ENCODE results near the gene CEP63.

GRCh38 chr3:134600206-134600605 is 114.3 kb downstream of the CEP63 start:
- TF ChIP-seq EZH2 (IDR thresholded peaks at IDR 0.05; ENCODE audit: low read depth, unreplicated experiment), result no peak
- TF ChIP-seq, protein P1, sequence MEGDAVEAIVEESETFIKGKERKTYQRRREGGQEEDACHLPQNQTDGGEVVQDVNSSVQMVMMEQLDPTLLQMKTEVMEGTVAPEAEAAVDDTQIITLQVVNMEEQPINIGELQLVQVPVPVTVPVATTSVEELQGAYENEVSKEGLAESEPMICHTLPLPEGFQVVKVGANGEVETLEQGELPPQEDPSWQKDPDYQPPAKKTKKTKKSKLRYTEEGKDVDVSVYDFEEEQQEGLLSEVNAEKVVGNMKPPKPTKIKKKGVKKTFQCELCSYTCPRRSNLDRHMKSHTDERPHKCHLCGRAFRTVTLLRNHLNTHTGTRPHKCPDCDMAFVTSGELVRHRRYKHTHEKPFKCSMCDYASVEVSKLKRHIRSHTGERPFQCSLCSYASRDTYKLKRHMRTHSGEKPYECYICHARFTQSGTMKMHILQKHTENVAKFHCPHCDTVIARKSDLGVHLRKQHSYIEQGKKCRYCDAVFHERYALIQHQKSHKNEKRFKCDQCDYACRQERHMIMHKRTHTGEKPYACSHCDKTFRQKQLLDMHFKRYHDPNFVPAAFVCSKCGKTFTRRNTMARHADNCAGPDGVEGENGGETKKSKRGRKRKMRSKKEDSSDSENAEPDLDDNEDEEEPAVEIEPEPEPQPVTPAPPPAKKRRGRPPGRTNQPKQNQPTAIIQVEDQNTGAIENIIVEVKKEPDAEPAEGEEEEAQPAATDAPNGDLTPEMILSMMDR (conservative IDR thresholded peaks at IDR 0.05; ENCODE audit: low read depth in 2 of 2), result no peak
- no peak for TF ChIP-seq NANOG (IDR thresholded peaks at IDR 0.05; ENCODE audit: borderline replicate concordance)
- no peak for TF ChIP-seq EZH2phosphoT487 (IDR thresholded peaks at IDR 0.05; ENCODE audit: unreplicated experiment)
- no peak for TF ChIP-seq POLR2AphosphoS5 (IDR thresholded peaks at IDR 0.05; ENCODE audit: low read depth)
